GM23338 (cell line): ENCODE data around the gene DLG2. TPM values are rescaled to one million over a fixed set of nuclear protein-coding genes. Genes with fewer than 3 reads are reported as not detected.

Source experiments
- ATAC-seq: fragments of 200-7000 bp; cut with Tn5 transposase; 3 replicates; pipeline ENCODE4 v1.9.1; 2020
- DNase-seq: peaks from one replicate; pipeline ENCODE4 v3.0.0-alpha.2; 2015; ENCODE audit warnings: low spot score
- H2AFZ ChIP-seq: fragments of 200-600 bp; sonication (generic); 2 replicates; pipeline ENCODE4 v1.8.0; 2016; ENCODE audit warnings: antibody characterized with exemption, mild to moderate bottlenecking, moderate library complexity
- H3F3A ChIP-seq: fragments of 200-600 bp; sonication (generic); replicated peaks from 2 replicates; pipeline ENCODE4 v1.8.0; 2017; ENCODE audit warnings: antibody characterized with exemption, mixed run types, low read depth
- H3K27ac ChIP-seq: fragments of 200-600 bp; sonication (generic); 2 replicates; pipeline ENCODE4 v1.6.1; 2016; ENCODE audit warnings: low read depth
- H3K27me3 ChIP-seq: fragments of 200-600 bp; sonication (generic); 2 replicates; pipeline ENCODE4 v1.8.0; 2016; ENCODE audit warnings: mild to moderate bottlenecking, mixed run types, moderate library complexity; ENCODE audit not compliant: insufficient read depth
- H3K36me3 ChIP-seq: fragments of 200-600 bp; sonication (generic); 2 replicates; pipeline ENCODE4 v1.8.0; 2016; ENCODE audit warnings: mild to moderate bottlenecking; ENCODE audit not compliant: insufficient read depth
- H3K4me1 ChIP-seq: fragments of 200-600 bp; sonication (generic); 2 replicates; pipeline ENCODE4 v1.8.0; 2016; ENCODE audit warnings: mild to moderate bottlenecking, moderate library complexity; ENCODE audit not compliant: insufficient read depth
- H3K4me2 ChIP-seq: fragments of 200-600 bp; sonication (generic); 2 replicates; pipeline ENCODE4 v1.7.1; 2017; ENCODE audit warnings: mixed run types
- H3K4me3 ChIP-seq: fragments of 200-600 bp; sonication (generic); 2 replicates; pipeline ENCODE4 v1.6.1; 2016; ENCODE audit warnings: mixed run types
- H3K79me2 ChIP-seq: fragments of 200-600 bp; sonication (generic); replicated peaks from 2 replicates; pipeline ENCODE4 v1.8.0; 2017; ENCODE audit warnings: mild to moderate bottlenecking; ENCODE audit not compliant: insufficient read depth
- H3K9me2 ChIP-seq: fragments of 200-600 bp; sonication (generic); 2 replicates; pipeline ENCODE4 v1.8.0; 2017; ENCODE audit not compliant: insufficient read depth
- H4K20me1 ChIP-seq: fragments of 200-600 bp; sonication (generic); replicated peaks from 2 replicates; pipeline ENCODE4 v1.8.0; 2017; ENCODE audit warnings: mild to moderate bottlenecking; ENCODE audit not compliant: insufficient read depth
- H3K27ac Mint-ChIP-seq: 2 replicates; pipeline ENCODE4 v1.8.0; 2020; ENCODE audit warnings: inconsistent platforms, mild to moderate bottlenecking, moderate library complexity, mixed read lengths
- H3K27me3 Mint-ChIP-seq: 3 replicates; pipeline ENCODE4 v1.8.0; 2022; ENCODE audit warnings: low read depth, mild to moderate bottlenecking, moderate library complexity, mixed read lengths, inconsistent platforms; ENCODE audit not compliant: insufficient read depth, poor library complexity
- H3K36me3 Mint-ChIP-seq: 3 replicates; pipeline ENCODE4 v1.8.0; 2021; ENCODE audit warnings: low read depth, mild to moderate bottlenecking, inconsistent platforms, moderate library complexity, mixed read lengths
- H3K4me1 Mint-ChIP-seq: 3 replicates; pipeline ENCODE4 v1.8.0; 2020; ENCODE audit warnings: mild to moderate bottlenecking, inconsistent platforms, mixed read lengths
- H3K4me3 Mint-ChIP-seq: 3 replicates; pipeline ENCODE4 v1.8.0; 2021; ENCODE audit warnings: moderate library complexity, mild to moderate bottlenecking, inconsistent platforms, mixed read lengths
- H3K9me3 Mint-ChIP-seq: 3 replicates; pipeline ENCODE4 v1.8.0; 2020; ENCODE audit warnings: moderate library complexity, mild to moderate bottlenecking, inconsistent platforms, mixed read lengths
- CREB1 ChIP-seq: fragments of 250-450 bp; sonication (Bioruptor Pico); IDR thresholded peaks from 2 replicates; pipeline ENCODE4 v1.5.0; 2020; ENCODE audit warnings: low read depth, mild to moderate bottlenecking, moderate library complexity
- EZH2 ChIP-seq: fragments of 200-600 bp; sonication (generic); IDR thresholded peaks from one replicate; pipeline ENCODE4 v1.8.0; 2017; ENCODE audit warnings: antibody characterized with exemption, mild to moderate bottlenecking, low read depth; ENCODE audit not compliant: unreplicated experiment
- EZH2phosphoT487 ChIP-seq: fragments of 200-600 bp; sonication (generic); IDR thresholded peaks from one replicate; pipeline ENCODE4 v1.8.1; 2018; ENCODE audit warnings: antibody characterized with exemption; ENCODE audit not compliant: unreplicated experiment
- STAT1 ChIP-seq: IDR thresholded peaks from one replicate; pipeline ENCODE4 v1.6.1; 2016; ENCODE audit warnings: antibody characterized with exemption; ENCODE audit not compliant: unreplicated experiment
- ZNF114 ChIP-seq: fragments of 250-450 bp; sonication (Bioruptor Pico); IDR thresholded peaks from 2 replicates; pipeline ENCODE4 v1.5.0; 2020; ENCODE audit warnings: mild to moderate bottlenecking, moderate library complexity
- ZNF331 ChIP-seq: fragments of 250-450 bp; sonication (Bioruptor Pico); IDR thresholded peaks from 2 replicates; pipeline ENCODE4 v1.5.0; 2020; ENCODE audit warnings: low read depth, mild to moderate bottlenecking, moderate library complexity
- polyA plus RNA-seq: library from polyadenylated mRNA; unstranded; fragments of >200 nt; fragmentation: Nextera tagmentation; extraction: Ambion mirVana; gene quantifications from 2 replicates; pipeline ENCODE4 v1.2.1, GENCODE V29; 2016
- total RNA-seq: library from RNA; depleted of rRNA; stranded (reverse); fragments of >200 nt; shearing (Covaris generic); gene quantifications from 2 replicates; pipeline ENCODE4 v1.2.3, GENCODE V29; 2014
- TF ChIP-seq, protein P1 (sequence below): fragments of 250-450 bp; sonication (Bioruptor Pico); IDR thresholded peaks from 2 replicates; pipeline ENCODE4 v1.5.0; 2020; ENCODE audit warnings: mild to moderate bottlenecking, moderate library complexity
- TF ChIP-seq, protein P2 (sequence below): IDR thresholded peaks from 2 replicates; pipeline ENCODE4 v1.6.1; 2016; ENCODE audit warnings: antibody characterized with exemption

The DLG2 gene
- total and polyA plus RNA-seq, 2 experiments from 2014 or later: 19.8 to 21.5 TPM

DNA sequence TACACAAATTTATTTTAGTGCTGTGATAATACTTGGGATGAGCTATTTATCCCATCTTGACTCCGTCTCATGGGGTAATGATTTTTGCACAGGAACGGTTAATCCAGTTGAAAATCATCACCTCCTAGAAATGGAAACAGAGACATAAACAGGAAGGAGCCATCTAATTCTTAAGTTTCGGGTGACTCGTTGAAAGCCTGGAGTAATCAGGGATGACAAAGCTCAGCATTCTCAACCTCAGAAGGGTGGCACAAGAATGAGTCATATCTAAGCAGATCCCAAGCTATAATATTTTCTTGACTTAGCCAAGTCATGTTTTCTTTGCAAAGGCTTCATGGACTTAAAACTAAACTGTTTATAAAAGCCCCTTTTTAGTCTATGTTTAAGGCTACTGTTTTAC lies 2060.2 kb downstream of the DLG2 start (continued):
- TF ChIP-seq, protein P1, sequence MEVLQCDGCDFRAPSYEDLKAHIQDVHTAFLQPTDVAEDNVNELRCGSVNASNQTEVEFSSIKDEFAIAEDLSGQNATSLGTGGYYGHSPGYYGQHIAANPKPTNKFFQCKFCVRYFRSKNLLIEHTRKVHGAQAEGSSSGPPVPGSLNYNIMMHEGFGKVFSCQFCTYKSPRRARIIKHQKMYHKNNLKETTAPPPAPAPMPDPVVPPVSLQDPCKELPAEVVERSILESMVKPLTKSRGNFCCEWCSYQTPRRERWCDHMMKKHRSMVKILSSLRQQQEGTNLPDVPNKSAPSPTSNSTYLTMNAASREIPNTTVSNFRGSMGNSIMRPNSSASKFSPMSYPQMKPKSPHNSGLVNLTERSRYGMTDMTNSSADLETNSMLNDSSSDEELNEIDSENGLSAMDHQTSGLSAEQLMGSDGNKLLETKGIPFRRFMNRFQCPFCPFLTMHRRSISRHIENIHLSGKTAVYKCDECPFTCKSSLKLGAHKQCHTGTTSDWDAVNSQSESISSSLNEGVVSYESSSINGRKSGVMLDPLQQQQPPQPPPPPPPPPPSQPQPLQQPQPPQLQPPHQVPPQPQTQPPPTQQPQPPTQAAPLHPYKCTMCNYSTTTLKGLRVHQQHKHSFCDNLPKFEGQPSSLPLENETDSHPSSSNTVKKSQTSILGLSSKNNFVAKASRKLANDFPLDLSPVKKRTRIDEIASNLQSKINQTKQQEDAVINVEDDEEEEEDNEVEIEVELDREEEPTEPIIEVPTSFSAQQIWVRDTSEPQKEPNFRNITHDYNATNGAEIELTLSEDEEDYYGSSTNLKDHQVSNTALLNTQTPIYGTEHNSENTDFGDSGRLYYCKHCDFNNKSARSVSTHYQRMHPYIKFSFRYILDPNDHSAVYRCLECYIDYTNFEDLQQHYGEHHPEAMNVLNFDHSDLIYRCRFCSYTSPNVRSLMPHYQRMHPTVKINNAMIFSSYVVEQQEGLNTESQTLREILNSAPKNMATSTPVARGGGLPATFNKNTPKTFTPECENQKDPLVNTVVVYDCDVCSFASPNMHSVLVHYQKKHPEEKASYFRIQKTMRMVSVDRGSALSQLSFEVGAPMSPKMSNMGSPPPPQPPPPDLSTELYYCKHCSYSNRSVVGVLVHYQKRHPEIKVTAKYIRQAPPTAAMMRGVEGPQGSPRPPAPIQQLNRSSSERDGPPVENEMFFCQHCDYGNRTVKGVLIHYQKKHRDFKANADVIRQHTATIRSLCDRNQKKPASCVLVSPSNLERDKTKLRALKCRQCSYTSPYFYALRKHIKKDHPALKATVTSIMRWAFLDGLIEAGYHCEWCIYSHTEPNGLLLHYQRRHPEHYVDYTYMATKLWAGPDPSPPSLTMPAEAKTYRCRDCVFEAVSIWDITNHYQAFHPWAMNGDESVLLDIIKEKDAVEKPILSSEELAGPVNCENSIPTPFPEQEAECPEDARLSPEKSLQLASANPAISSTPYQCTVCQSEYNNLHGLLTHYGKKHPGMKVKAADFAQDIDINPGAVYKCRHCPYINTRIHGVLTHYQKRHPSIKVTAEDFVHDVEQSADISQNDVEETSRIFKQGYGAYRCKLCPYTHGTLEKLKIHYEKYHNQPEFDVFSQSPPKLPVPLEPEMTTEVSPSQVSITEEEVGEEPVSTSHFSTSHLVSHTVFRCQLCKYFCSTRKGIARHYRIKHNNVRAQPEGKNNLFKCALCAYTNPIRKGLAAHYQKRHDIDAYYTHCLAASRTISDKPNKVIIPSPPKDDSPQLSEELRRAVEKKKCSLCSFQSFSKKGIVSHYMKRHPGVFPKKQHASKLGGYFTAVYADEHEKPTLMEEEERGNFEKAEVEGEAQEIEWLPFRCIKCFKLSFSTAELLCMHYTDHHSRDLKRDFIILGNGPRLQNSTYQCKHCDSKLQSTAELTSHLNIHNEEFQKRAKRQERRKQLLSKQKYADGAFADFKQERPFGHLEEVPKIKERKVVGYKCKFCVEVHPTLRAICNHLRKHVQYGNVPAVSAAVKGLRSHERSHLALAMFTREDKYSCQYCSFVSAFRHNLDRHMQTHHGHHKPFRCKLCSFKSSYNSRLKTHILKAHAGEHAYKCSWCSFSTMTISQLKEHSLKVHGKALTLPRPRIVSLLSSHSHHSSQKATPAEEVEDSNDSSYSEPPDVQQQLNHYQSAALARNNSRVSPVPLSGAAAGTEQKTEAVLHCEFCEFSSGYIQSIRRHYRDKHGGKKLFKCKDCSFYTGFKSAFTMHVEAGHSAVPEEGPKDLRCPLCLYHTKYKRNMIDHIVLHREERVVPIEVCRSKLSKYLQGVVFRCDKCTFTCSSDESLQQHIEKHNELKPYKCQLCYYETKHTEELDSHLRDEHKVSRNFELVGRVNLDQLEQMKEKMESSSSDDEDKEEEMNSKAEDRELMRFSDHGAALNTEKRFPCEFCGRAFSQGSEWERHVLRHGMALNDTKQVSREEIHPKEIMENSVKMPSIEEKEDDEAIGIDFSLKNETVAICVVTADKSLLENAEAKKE (CRISPR knock-in tag): no peak
- TF ChIP-seq STAT1: no peak

DNA sequence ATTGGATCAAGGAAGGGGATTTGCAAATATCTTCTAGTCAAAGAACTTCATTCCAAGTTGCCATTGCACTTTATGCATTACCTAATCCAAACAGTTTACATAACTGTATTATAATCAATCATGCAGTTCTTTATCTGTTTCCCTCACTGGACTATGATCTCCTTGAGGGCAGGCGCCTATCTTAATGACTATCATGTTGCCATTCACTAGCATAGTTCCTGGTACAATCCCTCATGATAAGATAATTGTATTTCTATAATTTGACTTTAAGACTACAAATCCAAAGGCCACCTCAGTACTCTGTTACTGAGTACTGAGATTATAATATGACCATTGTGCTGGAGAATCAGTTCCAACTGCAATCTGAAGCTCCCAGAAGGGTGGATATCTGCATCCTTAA lies 2062.3 kb downstream of the DLG2 start:
- H3K4me2 ChIP-seq: no peak overlapping the region
- no peaks in the 10 kb centered on the region for H3K36me3 ChIP-seq
- peaks cover 7% of the 10 kb centered on the region; the same call in 1 of the 2 replicates for H3K4me1 ChIP-seq
- H3K27ac Mint-ChIP-seq: no peak overlapping the region
- H4K20me1 ChIP-seq: no peaks in the 10 kb centered on the region
- no peaks in the 10 kb centered on the region for H3K27me3 ChIP-seq
- no peak overlapping the region for H3K4me3 ChIP-seq
- no peak overlapping the region for H3K27ac ChIP-seq
- H3F3A ChIP-seq: no peaks in the 10 kb centered on the region
- no peaks in the 10 kb centered on the region for H3K9me3 Mint-ChIP-seq
- H3K36me3 Mint-ChIP-seq: no peaks in the 10 kb centered on the region
- no peak for DNase-seq
- peaks cover 15% of the 10 kb centered on the region for H3K4me1 Mint-ChIP-seq
- no peak overlapping the region for H2AFZ ChIP-seq
- no peaks in the 10 kb centered on the region for H3K79me2 ChIP-seq
- no peaks in the 10 kb centered on the region for H3K9me2 ChIP-seq
- H3K4me3 Mint-ChIP-seq: no peak overlapping the region
- no peaks in the 10 kb centered on the region for H3K27me3 Mint-ChIP-seq
- ATAC-seq: no peak
- TF ChIP-seq, protein P1 (CRISPR knock-in tag): no peak
- TF ChIP-seq EZH2phosphoT487: no peak
- no peak for TF ChIP-seq EZH2
- no peak for TF ChIP-seq ZNF114 (CRISPR knock-in tag)
- no peak for TF ChIP-seq STAT1
- no peak for TF ChIP-seq CREB1 (CRISPR knock-in tag)
- TF ChIP-seq, protein P2, sequence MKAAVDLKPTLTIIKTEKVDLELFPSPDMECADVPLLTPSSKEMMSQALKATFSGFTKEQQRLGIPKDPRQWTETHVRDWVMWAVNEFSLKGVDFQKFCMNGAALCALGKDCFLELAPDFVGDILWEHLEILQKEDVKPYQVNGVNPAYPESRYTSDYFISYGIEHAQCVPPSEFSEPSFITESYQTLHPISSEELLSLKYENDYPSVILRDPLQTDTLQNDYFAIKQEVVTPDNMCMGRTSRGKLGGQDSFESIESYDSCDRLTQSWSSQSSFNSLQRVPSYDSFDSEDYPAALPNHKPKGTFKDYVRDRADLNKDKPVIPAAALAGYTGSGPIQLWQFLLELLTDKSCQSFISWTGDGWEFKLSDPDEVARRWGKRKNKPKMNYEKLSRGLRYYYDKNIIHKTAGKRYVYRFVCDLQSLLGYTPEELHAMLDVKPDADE: no peak
- TF ChIP-seq ZNF331: no peak
